Measurements from ENCODE around the gene HOXA4.

DNA sequence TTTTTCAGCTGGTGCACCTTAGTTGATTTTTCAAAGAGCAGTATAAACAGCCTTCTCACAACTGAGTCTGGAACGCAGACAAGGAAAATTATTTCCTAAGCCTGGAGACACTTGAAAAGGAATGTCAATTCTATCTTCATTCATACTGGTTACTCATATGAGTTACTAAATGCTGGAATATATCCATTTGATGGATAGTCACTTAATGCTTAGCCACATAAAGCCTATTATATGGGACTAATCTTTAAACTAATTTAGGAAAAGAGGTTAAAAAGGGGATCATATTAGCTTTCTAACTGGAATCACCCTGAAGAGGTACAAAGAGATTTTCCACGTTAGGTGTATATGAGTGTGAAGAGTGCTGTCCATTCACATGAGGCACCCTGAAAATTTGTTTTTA, 1.7 kb upstream of the HOXA4 start:
- no peak for TF ChIP-seq CTCF (IDR thresholded peaks at IDR 0.05; ENCODE audit: low read length)
- TF ChIP-seq EZH2 (optimal IDR thresholded peaks at IDR 0.05; ENCODE audit: low read depth, low read length): no peak
